Tibial nerve (tissue), 4 donors: Measurements from ENCODE around the gene CTRB1.

ENCODE experiments used
- EP300 ChIP-seq, 2 donors: sonication (generic); formaldehyde crosslinking; IDR thresholded peaks; one replicate each; pipeline ENCODE4 v1.6.1; 2017; ENCODE audit warnings: antibody characterized with exemption in 2 of 2, mild to moderate bottlenecking in 1 of 2
- TF ChIP-seq, protein P1 (sequence below), 5 experiments: fragments of 200-600 bp in 3 of 5; fragments of 450-650 bp in 2 of 5; sonication (generic) in 3 of 5; IDR thresholded peaks; one replicate each; pipeline ENCODE4 v1.5.1; 2016 to 2019; ENCODE audit warnings: antibody characterized with exemption in 5 of 5, mild to moderate bottlenecking in 3 of 5, moderate library complexity in 2 of 5

DNA sequence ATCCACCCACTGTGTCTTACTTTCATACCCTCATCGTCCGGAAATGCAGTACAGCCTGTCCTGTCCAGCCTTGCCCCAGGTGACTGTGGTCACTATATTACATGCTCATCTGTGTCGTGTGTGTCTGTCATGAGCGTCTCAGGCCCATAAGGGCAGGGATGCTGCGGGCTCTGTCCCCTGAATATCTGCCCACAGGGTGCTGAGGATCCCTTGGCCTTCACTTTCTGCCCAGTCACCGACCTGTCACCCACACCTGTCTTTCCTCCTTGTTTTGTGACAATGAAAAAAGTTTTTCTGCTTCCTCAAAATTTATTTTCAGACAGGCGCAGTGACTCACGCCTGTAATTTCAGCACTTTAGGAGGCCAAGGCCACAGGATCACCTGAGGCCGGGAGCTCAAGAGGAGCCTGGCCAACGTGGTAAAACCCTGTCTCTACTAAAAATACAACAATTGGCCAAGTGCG is 1.4 kb upstream of the CTRB1 start:
- TF ChIP-seq, protein P1, sequence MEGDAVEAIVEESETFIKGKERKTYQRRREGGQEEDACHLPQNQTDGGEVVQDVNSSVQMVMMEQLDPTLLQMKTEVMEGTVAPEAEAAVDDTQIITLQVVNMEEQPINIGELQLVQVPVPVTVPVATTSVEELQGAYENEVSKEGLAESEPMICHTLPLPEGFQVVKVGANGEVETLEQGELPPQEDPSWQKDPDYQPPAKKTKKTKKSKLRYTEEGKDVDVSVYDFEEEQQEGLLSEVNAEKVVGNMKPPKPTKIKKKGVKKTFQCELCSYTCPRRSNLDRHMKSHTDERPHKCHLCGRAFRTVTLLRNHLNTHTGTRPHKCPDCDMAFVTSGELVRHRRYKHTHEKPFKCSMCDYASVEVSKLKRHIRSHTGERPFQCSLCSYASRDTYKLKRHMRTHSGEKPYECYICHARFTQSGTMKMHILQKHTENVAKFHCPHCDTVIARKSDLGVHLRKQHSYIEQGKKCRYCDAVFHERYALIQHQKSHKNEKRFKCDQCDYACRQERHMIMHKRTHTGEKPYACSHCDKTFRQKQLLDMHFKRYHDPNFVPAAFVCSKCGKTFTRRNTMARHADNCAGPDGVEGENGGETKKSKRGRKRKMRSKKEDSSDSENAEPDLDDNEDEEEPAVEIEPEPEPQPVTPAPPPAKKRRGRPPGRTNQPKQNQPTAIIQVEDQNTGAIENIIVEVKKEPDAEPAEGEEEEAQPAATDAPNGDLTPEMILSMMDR (IDR thresholded peaks at IDR 0.05): no peak
- TF ChIP-seq EP300 (IDR thresholded peaks at IDR 0.05): no peak
